ENCODE results near the gene CAMK2B.

- TF ChIP-seq, protein P1, sequence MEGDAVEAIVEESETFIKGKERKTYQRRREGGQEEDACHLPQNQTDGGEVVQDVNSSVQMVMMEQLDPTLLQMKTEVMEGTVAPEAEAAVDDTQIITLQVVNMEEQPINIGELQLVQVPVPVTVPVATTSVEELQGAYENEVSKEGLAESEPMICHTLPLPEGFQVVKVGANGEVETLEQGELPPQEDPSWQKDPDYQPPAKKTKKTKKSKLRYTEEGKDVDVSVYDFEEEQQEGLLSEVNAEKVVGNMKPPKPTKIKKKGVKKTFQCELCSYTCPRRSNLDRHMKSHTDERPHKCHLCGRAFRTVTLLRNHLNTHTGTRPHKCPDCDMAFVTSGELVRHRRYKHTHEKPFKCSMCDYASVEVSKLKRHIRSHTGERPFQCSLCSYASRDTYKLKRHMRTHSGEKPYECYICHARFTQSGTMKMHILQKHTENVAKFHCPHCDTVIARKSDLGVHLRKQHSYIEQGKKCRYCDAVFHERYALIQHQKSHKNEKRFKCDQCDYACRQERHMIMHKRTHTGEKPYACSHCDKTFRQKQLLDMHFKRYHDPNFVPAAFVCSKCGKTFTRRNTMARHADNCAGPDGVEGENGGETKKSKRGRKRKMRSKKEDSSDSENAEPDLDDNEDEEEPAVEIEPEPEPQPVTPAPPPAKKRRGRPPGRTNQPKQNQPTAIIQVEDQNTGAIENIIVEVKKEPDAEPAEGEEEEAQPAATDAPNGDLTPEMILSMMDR (IDR thresholded peaks at IDR 0.05), result no peak
- no peak for TF ChIP-seq POLR2A (IDR thresholded peaks at IDR 0.05)
These were observed 75.7 kb downstream of the CAMK2B start for GRCh38 chr7:44249639-44250234.

Measured in sigmoid colon (tissue), 3 donors.